CD14-positive monocyte (primary cell): ENCODE measurements around the gene TUBE1. TPM values are rescaled to one million over a fixed set of nuclear protein-coding genes. Genes with fewer than 3 reads are reported as not detected.

Source experiments
- DNase-seq, 3 donors: peaks; one replicate each; pipeline ENCODE4 v3.0.0-alpha.2; 2011 to 2022
- H2AFZ ChIP-seq: 2 replicates; pipeline ENCODE4 v1.6.0; 2012; ENCODE audit warnings: mild to moderate bottlenecking, low read depth, low read length, inconsistent platforms; ENCODE audit not compliant: insufficient read depth, poor library complexity, severe bottlenecking
- H3K27ac ChIP-seq, 2 donors: 1 replicate in 1 of 2; 2 replicates in 1 of 2; pipeline ENCODE4 v1.5.1; 2012 to 2013; ENCODE audit warnings: low read length in 2 of 2, control low read depth in 1 of 2, inconsistent platforms in 1 of 2, low read depth in 1 of 2, mild to moderate bottlenecking in 1 of 2
- H3K27me3 ChIP-seq, 2 donors: one replicate each; pipeline versions ENCODE4 v1.6.0 to v1.6.1; 2011 to 2013; ENCODE audit warnings: low read length in 2 of 2; ENCODE audit not compliant: control insufficient read depth in 2 of 2, insufficient read depth in 2 of 2
- H3K36me3 ChIP-seq, 2 donors: replicated peaks in 1 of 2; 1 replicate in 1 of 2; 2 replicates in 1 of 2; pipeline versions ENCODE4 v1.5.1 to v1.6.1; 2012 to 2013; ENCODE audit warnings: low read length in 2 of 2, control low read depth in 1 of 2, inconsistent platforms in 1 of 2, mild to moderate bottlenecking in 1 of 2; ENCODE audit not compliant: insufficient read depth in 2 of 2, control insufficient read depth in 1 of 2
- H3K4me1 ChIP-seq, 2 donors: 1 replicate in 1 of 2; 2 replicates in 1 of 2; pipeline versions ENCODE4 v1.5.1 to v1.6.1; 2012 to 2013; ENCODE audit warnings: low read length in 2 of 2, control low read depth in 1 of 2, inconsistent platforms in 1 of 2, mild to moderate bottlenecking in 1 of 2, moderate library complexity in 1 of 2; ENCODE audit not compliant: insufficient read depth in 2 of 2, control insufficient read depth in 1 of 2
- H3K4me2 ChIP-seq: replicated peaks from 2 replicates; pipeline ENCODE3; 2012; ENCODE audit warnings: low read length, moderate library complexity, mild to moderate bottlenecking; ENCODE audit not compliant: poor library complexity, severe bottlenecking; ENCODE audit errors: extremely low read depth
- H3K4me3 ChIP-seq, 3 experiments: fragments of 200-600 bp in 1 of 3; sonication (generic) in 1 of 3; replicated peaks in 1 of 3; 1 replicate in 2 of 3; 2 replicates in 1 of 3; pipeline ENCODE4 v1.5.1; 2011 to 2013; ENCODE audit warnings: low read length in 3 of 3, mild to moderate bottlenecking in 3 of 3, control low read depth in 2 of 3, low read depth in 2 of 3, inconsistent platforms in 1 of 3, moderate library complexity in 1 of 3
- H3K79me2 ChIP-seq: 2 replicates; pipeline ENCODE4 v1.6.0; 2012; ENCODE audit warnings: mild to moderate bottlenecking, control low read depth, inconsistent platforms, low read length, moderate library complexity; ENCODE audit not compliant: insufficient read depth
- H3K9ac ChIP-seq: 2 replicates; pipeline ENCODE4 v1.6.0; 2017; ENCODE audit warnings: low read length, mild to moderate bottlenecking; ENCODE audit not compliant: insufficient read depth, poor library complexity, severe bottlenecking
- H3K9me3 ChIP-seq, 2 donors: replicated peaks in 1 of 2; 1 replicate in 1 of 2; 2 replicates in 1 of 2; pipeline versions ENCODE4 v1.5.1 to v1.6.1; 2012 to 2013; ENCODE audit warnings: low read length in 2 of 2, control low read depth in 1 of 2; ENCODE audit not compliant: control insufficient read depth in 1 of 2, insufficient read depth in 1 of 2
- H4K20me1 ChIP-seq: 2 replicates; pipeline ENCODE4 v1.6.0; 2012; ENCODE audit warnings: mild to moderate bottlenecking, low read length, control low read depth, moderate library complexity; ENCODE audit not compliant: insufficient read depth
- H3K27ac Mint-ChIP-seq, 7 donors: one replicate each; pipeline ENCODE4 v1.8.0; 2020; ENCODE audit warnings: mild to moderate bottlenecking in 7 of 7, mixed read lengths in 7 of 7, moderate library complexity in 6 of 7, inconsistent platforms in 2 of 7
- H3K27me3 Mint-ChIP-seq, 3 donors: one replicate each; pipeline ENCODE4 v1.8.0; 2021 to 2022; ENCODE audit warnings: low read depth in 3 of 3, mild to moderate bottlenecking in 3 of 3, mixed read lengths in 3 of 3, moderate library complexity in 3 of 3, inconsistent platforms in 1 of 3
- H3K36me3 Mint-ChIP-seq, 2 donors: one replicate each; pipeline ENCODE4 v1.8.0; 2020; ENCODE audit warnings: mixed read lengths in 2 of 2, inconsistent platforms in 1 of 2, mild to moderate bottlenecking in 1 of 2
- H3K4me1 Mint-ChIP-seq: one replicate; pipeline ENCODE4 v1.8.0; 2020; ENCODE audit warnings: mild to moderate bottlenecking, mixed read lengths
- H3K4me3 Mint-ChIP-seq, 2 donors: one replicate each; pipeline ENCODE4 v1.8.0; 2020; ENCODE audit warnings: mild to moderate bottlenecking in 2 of 2, mixed read lengths in 2 of 2, moderate library complexity in 1 of 2
- H3K9me3 Mint-ChIP-seq, 7 donors: one replicate each; pipeline ENCODE4 v1.8.0; 2020 to 2022; ENCODE audit warnings: mixed read lengths in 7 of 7, mild to moderate bottlenecking in 6 of 7, moderate library complexity in 6 of 7, inconsistent platforms in 2 of 7
- WGBS: methylation state at CpG from one replicate; pipeline ENCODE4 v1.1.5; 2013; ENCODE audit warnings: missing lambda C conversion rate; ENCODE audit not compliant: insufficient coverage; 5-methylcytosine and 5-hydroxymethylcytosine counted together
- intact Hi-C, 2 donors: fragments of 100-400 bp; cut with micrococcal nuclease; formaldehyde crosslinking; loops; one replicate each; pipeline versions ENCODE4 v1.15.0 to v1.15.1; 2023
- polyA plus RNA-seq, 3 donors: library from polyadenylated mRNA; depleted of rRNA in 1 of 3; unstranded in 2 of 3; stranded (reverse) in 1 of 3; fragments of 300-500 nt in 2 of 3; fragments of >200 nt in 1 of 3; fragmentation: Illumina TruSeq in 2 of 3; gene quantifications; 1 replicate in 2 of 3; 2 replicates in 1 of 3; pipeline ENCODE4 v1.2.3, GENCODE V29; 2012 to 2021
- TF ChIP-seq, protein P1 (sequence below): fragments of 200-600 bp; IDR thresholded peaks from one replicate; pipeline ENCODE4 v1.8.0; 2022; ENCODE audit warnings: antibody characterized with exemption, mild to moderate bottlenecking

The TUBE1 gene
- polyA plus RNA-seq, 3 donors, result 2.1 to 4.6 (median 2.7) TPM

DNA sequence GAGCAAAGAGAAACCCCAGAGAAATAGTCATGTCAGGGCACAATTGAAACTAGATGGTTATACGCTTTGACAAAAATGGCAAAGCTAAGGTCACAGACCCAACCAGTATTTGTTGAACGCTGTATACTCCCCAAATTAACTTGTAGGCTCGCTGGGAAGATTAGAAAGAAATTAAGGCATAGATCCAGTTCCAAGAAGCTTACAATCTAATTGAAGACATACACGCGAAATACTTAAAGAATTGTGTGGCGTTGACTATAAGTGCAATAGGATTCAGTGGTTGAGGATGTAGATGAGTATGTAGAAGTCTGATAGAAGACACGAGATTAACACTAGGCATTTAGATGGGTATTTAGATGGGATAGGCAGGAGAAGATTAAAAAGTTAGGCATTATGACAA lies 634 bp upstream of the TUBE1 start:
- Mint-ChIP-seq H3K4me1 (peaks cover 4% of the 10 kb centered on the region), H3K27ac (no peak overlapping the region), H3K4me3 (no peak overlapping the region), H3K36me3 (no peaks in the 10 kb centered on the region), H3K9me3 (no peaks in the 10 kb centered on the region), H3K27me3 (peaks cover 0 to 4% (median 3%) of the 10 kb centered on the region in 3 donors)
- Histone ChIP-seq H3K9ac (peak overlapping the region; percentile 73), H3K27me3 (no peaks in the 10 kb centered on the region), H3K4me2 (peak overlapping the region; percentile 82), H4K20me1 (no peaks in the 10 kb centered on the region), H3K4me3 (peak overlapping the region; percentile 87 to 97 (median 92)), H2AFZ (peak overlapping the region; percentile 91), H3K79me2 (no peaks in the 10 kb centered on the region), H3K36me3 (no peaks in the 10 kb centered on the region), H3K27ac (peak overlapping the region in 1 of 2 donors; percentile 76), H3K4me1 (peaks cover 9 to 12% of the 10 kb centered on the region in 2 donors), H3K9me3 (no peaks in the 10 kb centered on the region)
- intact Hi-C loops, result loop anchor here (5.0 to 10.0 kb wide), 2 partner anchors 74 to 77 kb away; no protein-coding TSS in a partner anchor
- no peak for DNase-seq
- WGBS, result 72% methylated on average over 2 of the region's 7 CpGs
- TF ChIP-seq, protein P1, sequence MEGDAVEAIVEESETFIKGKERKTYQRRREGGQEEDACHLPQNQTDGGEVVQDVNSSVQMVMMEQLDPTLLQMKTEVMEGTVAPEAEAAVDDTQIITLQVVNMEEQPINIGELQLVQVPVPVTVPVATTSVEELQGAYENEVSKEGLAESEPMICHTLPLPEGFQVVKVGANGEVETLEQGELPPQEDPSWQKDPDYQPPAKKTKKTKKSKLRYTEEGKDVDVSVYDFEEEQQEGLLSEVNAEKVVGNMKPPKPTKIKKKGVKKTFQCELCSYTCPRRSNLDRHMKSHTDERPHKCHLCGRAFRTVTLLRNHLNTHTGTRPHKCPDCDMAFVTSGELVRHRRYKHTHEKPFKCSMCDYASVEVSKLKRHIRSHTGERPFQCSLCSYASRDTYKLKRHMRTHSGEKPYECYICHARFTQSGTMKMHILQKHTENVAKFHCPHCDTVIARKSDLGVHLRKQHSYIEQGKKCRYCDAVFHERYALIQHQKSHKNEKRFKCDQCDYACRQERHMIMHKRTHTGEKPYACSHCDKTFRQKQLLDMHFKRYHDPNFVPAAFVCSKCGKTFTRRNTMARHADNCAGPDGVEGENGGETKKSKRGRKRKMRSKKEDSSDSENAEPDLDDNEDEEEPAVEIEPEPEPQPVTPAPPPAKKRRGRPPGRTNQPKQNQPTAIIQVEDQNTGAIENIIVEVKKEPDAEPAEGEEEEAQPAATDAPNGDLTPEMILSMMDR, result no peak

DNA sequence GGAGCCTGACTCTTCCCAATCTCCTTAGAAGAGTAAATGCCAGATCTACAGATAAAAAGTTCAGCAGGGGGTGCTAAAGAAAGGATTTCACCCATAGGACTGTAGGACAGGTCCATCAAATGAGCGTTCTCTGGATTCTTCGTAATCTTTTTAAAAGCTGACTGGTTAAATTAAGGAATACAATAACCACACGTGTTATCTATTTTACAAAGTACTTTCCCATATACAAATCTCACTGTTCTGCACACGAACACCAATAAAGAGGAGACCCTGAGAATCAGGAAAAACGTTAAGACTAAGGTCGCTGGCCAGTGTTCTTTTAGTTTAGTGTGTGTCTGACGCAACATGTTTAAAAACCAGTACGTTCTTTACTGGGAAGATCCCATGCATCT lies 542 bp downstream of the TUBE1 start:
- H3K9me3 Mint-ChIP-seq, result no peaks in the 10 kb centered on the region
- Histone ChIP-seq H3K4me1 (peaks cover 9 to 12% of the 10 kb centered on the region in 2 donors), H3K36me3 (no peaks in the 10 kb centered on the region)

More for the DNA sequence above, 542 bp downstream of the TUBE1 start:
- Histone ChIP-seq H3K9me3 (no peaks in the 10 kb centered on the region), H3K9ac (peak overlapping the region; percentile 73), H3K27me3 (no peaks in the 10 kb centered on the region), H3K27ac (peak overlapping the region; percentile 59 to 76), H2AFZ (peak overlapping the region; percentile 91), H4K20me1 (no peaks in the 10 kb centered on the region), H3K79me2 (no peaks in the 10 kb centered on the region), H3K4me3 (peak overlapping the region; percentile 87 to 97 (median 92)), H3K4me2 (peak overlapping the region; percentile 82)
- TF ChIP-seq, protein P1, result no peak
- H3K4me3 Mint-ChIP-seq, result no peak overlapping the region
- no peak overlapping the region for H3K27ac Mint-ChIP-seq
- 0% methylated on average over 4 of the region's 8 CpGs for WGBS
- peaks cover 0 to 4% (median 3%) of the 10 kb centered on the region in 3 donors for H3K27me3 Mint-ChIP-seq
- H3K36me3 Mint-ChIP-seq, result no peaks in the 10 kb centered on the region
- peaks cover 4% of the 10 kb centered on the region for H3K4me1 Mint-ChIP-seq
- intact Hi-C loops, result loop anchor here (5.0 to 10.0 kb wide), 2 partner anchors 76 to 78 kb away; no protein-coding TSS in a partner anchor
- peak; percentile 9 to 46 (median 27) for DNase-seq
